ENCODE measurements around the gene NUDT1.

DNA sequence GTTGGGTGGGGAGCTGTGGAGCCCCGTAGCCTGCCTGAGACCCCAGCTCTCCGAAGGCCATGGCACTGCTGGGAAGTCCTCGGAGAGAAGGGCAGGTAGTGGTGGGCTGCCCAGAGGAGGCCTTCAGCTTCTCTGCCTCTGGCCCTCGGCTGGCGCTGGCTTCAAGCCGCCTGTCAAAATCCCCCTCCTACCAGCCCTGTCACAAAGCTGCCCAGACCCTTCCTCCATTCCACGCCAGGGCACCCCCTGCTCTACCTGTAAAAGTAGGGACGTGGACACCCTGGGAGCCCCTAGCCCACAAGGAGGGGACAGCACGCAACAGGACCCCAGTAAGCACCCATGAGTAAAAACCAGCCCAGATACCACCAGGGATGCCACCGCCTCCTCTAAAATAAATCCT lies 40.9 kb upstream of the NUDT1 start:
- TF ChIP-seq, protein P1, sequence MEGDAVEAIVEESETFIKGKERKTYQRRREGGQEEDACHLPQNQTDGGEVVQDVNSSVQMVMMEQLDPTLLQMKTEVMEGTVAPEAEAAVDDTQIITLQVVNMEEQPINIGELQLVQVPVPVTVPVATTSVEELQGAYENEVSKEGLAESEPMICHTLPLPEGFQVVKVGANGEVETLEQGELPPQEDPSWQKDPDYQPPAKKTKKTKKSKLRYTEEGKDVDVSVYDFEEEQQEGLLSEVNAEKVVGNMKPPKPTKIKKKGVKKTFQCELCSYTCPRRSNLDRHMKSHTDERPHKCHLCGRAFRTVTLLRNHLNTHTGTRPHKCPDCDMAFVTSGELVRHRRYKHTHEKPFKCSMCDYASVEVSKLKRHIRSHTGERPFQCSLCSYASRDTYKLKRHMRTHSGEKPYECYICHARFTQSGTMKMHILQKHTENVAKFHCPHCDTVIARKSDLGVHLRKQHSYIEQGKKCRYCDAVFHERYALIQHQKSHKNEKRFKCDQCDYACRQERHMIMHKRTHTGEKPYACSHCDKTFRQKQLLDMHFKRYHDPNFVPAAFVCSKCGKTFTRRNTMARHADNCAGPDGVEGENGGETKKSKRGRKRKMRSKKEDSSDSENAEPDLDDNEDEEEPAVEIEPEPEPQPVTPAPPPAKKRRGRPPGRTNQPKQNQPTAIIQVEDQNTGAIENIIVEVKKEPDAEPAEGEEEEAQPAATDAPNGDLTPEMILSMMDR (conservative IDR thresholded peaks at IDR 0.05 in 1 of 2, IDR thresholded peaks at IDR 0.05 in 1 of 2; ENCODE audit: extremely low read depth in 1 of 2, insufficient read depth in 1 of 2, low read depth in 1 of 2, low read length in 2 of 2) = no peak
- TF ChIP-seq EZH2 (IDR thresholded peaks at IDR 0.05; ENCODE audit: borderline replicate concordance, low read length) = no peak

All from mammary epithelial cell (primary cell).